Mesendoderm (in vitro differentiated cells): ENCODE results near the gene MID1.

Source experiments
- DNase-seq: peaks from one replicate; pipeline ENCODE4 v3.0.0; 2013
- H2AK5ac ChIP-seq: 2 replicates; pipeline ENCODE4 v1.6.1; 2013; ENCODE audit warnings: low read length, inconsistent platforms
- H2BK120ac ChIP-seq: 2 replicates; pipeline ENCODE4 v1.6.1; 2013; ENCODE audit warnings: low read depth, mild to moderate bottlenecking, low read length, moderate library complexity, mixed read lengths
- H2BK15ac ChIP-seq: replicated peaks from 2 replicates; pipeline ENCODE4 v1.6.1; 2013; ENCODE audit warnings: low read depth, mild to moderate bottlenecking, moderate library complexity
- H2BK5ac ChIP-seq: 2 replicates; pipeline ENCODE4 v1.6.1; 2013; ENCODE audit warnings: low read length, inconsistent platforms
- H3K18ac ChIP-seq: 2 replicates; pipeline ENCODE4 v1.6.1; 2013; ENCODE audit warnings: mild to moderate bottlenecking, low read length, mixed read lengths
- H3K23ac ChIP-seq: one replicate; pipeline ENCODE4 v1.6.1; 2013; ENCODE audit warnings: low read length
- H3K27ac ChIP-seq: 2 replicates; pipeline ENCODE4 v1.5.1; 2013; ENCODE audit warnings: low read depth, mild to moderate bottlenecking, inconsistent platforms, low read length, moderate library complexity
- H3K27me3 ChIP-seq: 2 replicates; pipeline ENCODE4 v1.6.1; 2013; ENCODE audit warnings: low read length, control low read depth, mild to moderate bottlenecking, inconsistent platforms; ENCODE audit not compliant: insufficient read depth, poor library complexity
- H3K36me3 ChIP-seq: 2 replicates; pipeline ENCODE4 v1.6.1; 2013; ENCODE audit warnings: low read length, inconsistent platforms; ENCODE audit not compliant: control insufficient read depth, insufficient read depth
- H3K4ac ChIP-seq: one replicate; pipeline ENCODE4 v1.6.1; 2013; ENCODE audit warnings: low read depth, mild to moderate bottlenecking, low read length, moderate library complexity
- H3K4me1 ChIP-seq: 2 replicates; pipeline ENCODE4 v1.6.1; 2013; ENCODE audit warnings: low read depth, low read length, inconsistent platforms; ENCODE audit not compliant: control insufficient read depth
- H3K4me2 ChIP-seq: 2 replicates; pipeline ENCODE4 v1.6.1; 2013; ENCODE audit warnings: low read length
- H3K4me3 ChIP-seq: 2 replicates; pipeline ENCODE4 v1.5.1; 2013; ENCODE audit warnings: mild to moderate bottlenecking, low read length
- H3K56ac ChIP-seq: one replicate; pipeline ENCODE4 v1.6.1; 2013; ENCODE audit warnings: low read length
- H3K79me1 ChIP-seq: 2 replicates; pipeline ENCODE4 v1.6.1; 2013; ENCODE audit warnings: low read length, inconsistent platforms
- H3K79me2 ChIP-seq: 2 replicates; pipeline ENCODE4 v1.6.1; 2013; ENCODE audit warnings: mild to moderate bottlenecking, low read length; ENCODE audit not compliant: control insufficient read depth, insufficient read depth
- H3K9ac ChIP-seq: 2 replicates; pipeline ENCODE4 v1.6.1; 2013; ENCODE audit warnings: low read length, inconsistent platforms
- H4K5ac ChIP-seq: one replicate; pipeline ENCODE4 v1.6.1; 2013; ENCODE audit warnings: low read length
- H4K8ac ChIP-seq: one replicate; pipeline ENCODE4 v1.6.1; 2013; ENCODE audit warnings: low read depth, mild to moderate bottlenecking, control low read depth, low read length, moderate library complexity
- WGBS: extraction: QIAGEN DNeasy Blood & Tissue Kit; methylation state at CpG from one replicate; pipeline ENCODE4 v1.1.7; 2013; ENCODE audit warnings: low lambda C conversion rate, missing lambda C conversion rate; ENCODE audit not compliant: insufficient coverage; ENCODE audit errors: extremely low coverage; 5-methylcytosine and 5-hydroxymethylcytosine counted together

MID1 gene

GRCh38 chrX:10636337-10636736, 16.0 kb upstream of the MID1 start:
- no peak overlapping the region for H4K8ac ChIP-seq
- WGBS, result no CpG with 5 or more reads among the region's 3 CpGs
- no peaks in the 10 kb centered on the region for H3K79me1 ChIP-seq
- no peak overlapping the region for H4K5ac ChIP-seq
- H2BK15ac ChIP-seq, result no peak overlapping the region
- no peak overlapping the region for H3K23ac ChIP-seq
- no peak overlapping the region for H2BK120ac ChIP-seq
- H3K9ac ChIP-seq, result no peak overlapping the region
- no peak overlapping the region for H3K4me2 ChIP-seq
- no peaks in the 10 kb centered on the region for H3K79me2 ChIP-seq
- H3K4ac ChIP-seq, result no peak overlapping the region
- peak; percentile 71 for DNase-seq
- H3K27ac ChIP-seq, result no peak overlapping the region
- no peaks in the 10 kb centered on the region for H3K4me1 ChIP-seq
- no peak overlapping the region for H2BK5ac ChIP-seq
- H2AK5ac ChIP-seq, result no peak overlapping the region
- H3K4me3 ChIP-seq, result no peak overlapping the region
- H3K18ac ChIP-seq, result no peak overlapping the region
- no peaks in the 10 kb centered on the region for H3K36me3 ChIP-seq
- H3K56ac ChIP-seq, result no peak overlapping the region
- H3K27me3 ChIP-seq, result no peaks in the 10 kb centered on the region

GRCh38 chrX:10634392-10635161, 14.2 kb upstream of the MID1 start:
- Histone ChIP-seq H3K36me3 (no peaks in the 10 kb centered on the region), H2AK5ac (no peak overlapping the region), H3K9ac (no peak overlapping the region), H3K56ac (no peak overlapping the region), H3K27ac (no peak overlapping the region), H3K18ac (no peak overlapping the region), H3K4ac (no peak overlapping the region), H3K27me3 (no peaks in the 10 kb centered on the region), H3K4me1 (no peaks in the 10 kb centered on the region), H3K79me2 (no peaks in the 10 kb centered on the region), H3K4me2 (no peak overlapping the region), H4K5ac (no peak overlapping the region), H3K4me3 (no peak overlapping the region), H2BK120ac (no peak overlapping the region), H3K79me1 (no peaks in the 10 kb centered on the region), H4K8ac (no peak overlapping the region), H2BK15ac (no peak overlapping the region), H2BK5ac (no peak overlapping the region), H3K23ac (no peak overlapping the region)
- WGBS, result no CpG with 5 or more reads among the region's 15 CpGs
- peak; percentile 35 for DNase-seq

GRCh38 chrX:10633722-10634121, 13.3 kb upstream of the MID1 start:
- Histone ChIP-seq H2BK15ac (no peak overlapping the region), H3K9ac (no peak overlapping the region), H3K36me3 (no peaks in the 10 kb centered on the region), H2BK5ac (no peak overlapping the region), H3K18ac (no peak overlapping the region), H4K5ac (no peak overlapping the region), H3K79me2 (no peaks in the 10 kb centered on the region), H3K79me1 (no peaks in the 10 kb centered on the region), H2BK120ac (no peak overlapping the region), H3K4ac (no peak overlapping the region), H3K56ac (no peak overlapping the region), H3K4me3 (no peak overlapping the region), H3K23ac (no peak overlapping the region), H2AK5ac (no peak overlapping the region), H3K27me3 (no peaks in the 10 kb centered on the region), H3K4me1 (no peaks in the 10 kb centered on the region), H3K4me2 (no peak overlapping the region), H4K8ac (no peak overlapping the region), H3K27ac (no peak overlapping the region)
- peak; percentile 64 for DNase-seq
- WGBS, result no CpG with 5 or more reads among the region's 2 CpGs

DNA sequence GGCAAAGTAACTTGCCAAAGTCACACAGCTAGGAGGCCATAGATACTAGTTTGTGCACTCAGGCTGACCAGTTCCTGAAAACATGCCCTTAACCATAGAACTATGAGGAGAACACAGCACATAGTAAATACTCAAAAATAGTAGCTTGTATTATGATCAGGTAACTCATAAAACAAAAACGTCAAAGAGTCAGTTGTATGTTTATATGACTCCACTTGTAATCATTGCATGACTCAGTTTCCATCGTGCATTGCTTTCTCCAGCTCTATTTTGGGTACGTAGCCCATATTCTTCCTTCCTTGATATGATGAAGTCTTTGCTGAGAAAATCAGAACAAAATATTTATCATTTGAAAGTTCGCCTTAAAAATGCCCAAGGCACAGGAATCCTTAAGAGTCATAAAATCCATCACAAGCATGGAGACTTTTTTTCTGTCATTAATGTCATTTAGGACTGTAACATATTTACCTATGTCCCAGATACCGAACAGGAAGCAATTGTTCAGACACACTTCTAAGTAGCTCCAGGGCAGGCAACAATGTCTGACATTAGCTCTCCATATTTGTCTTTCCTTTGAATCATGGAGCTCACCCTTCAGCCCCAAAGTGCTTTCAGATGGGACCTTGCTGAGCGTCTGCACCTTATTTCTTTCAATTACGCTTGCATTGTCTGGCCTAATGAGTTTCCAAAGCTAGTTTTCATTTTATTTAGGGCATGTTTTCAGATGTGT, 11.2 kb upstream of the MID1 start:
- Histone ChIP-seq H3K4ac (no peak overlapping the region), H2BK120ac (no peak overlapping the region), H4K8ac (no peak overlapping the region), H3K4me2 (no peak overlapping the region), H3K4me1 (no peaks in the 10 kb centered on the region), H3K36me3 (no peaks in the 10 kb centered on the region), H3K4me3 (no peak overlapping the region), H3K56ac (no peak overlapping the region), H3K79me2 (no peaks in the 10 kb centered on the region), H2BK5ac (no peak overlapping the region), H2BK15ac (no peak overlapping the region), H3K27me3 (no peaks in the 10 kb centered on the region), H2AK5ac (no peak overlapping the region), H3K79me1 (no peaks in the 10 kb centered on the region), H3K23ac (no peak overlapping the region), H3K27ac (no peak overlapping the region), H4K5ac (no peak overlapping the region), H3K18ac (no peak overlapping the region), H3K9ac (no peak overlapping the region)
- DNase-seq, result no peak
- no CpG with 5 or more reads among the region's 7 CpGs for WGBS

GRCh38 chrX:10630320-10630719, 9.9 kb upstream of the MID1 start:
- Histone ChIP-seq H3K79me2 (no peaks in the 10 kb centered on the region), H3K9ac (no peak overlapping the region), H3K79me1 (no peaks in the 10 kb centered on the region), H3K36me3 (no peaks in the 10 kb centered on the region), H3K4me3 (no peak overlapping the region), H4K5ac (no peak overlapping the region), H3K27me3 (no peaks in the 10 kb centered on the region), H3K4me2 (no peak overlapping the region), H3K18ac (no peak overlapping the region), H2BK120ac (no peak overlapping the region), H3K23ac (no peak overlapping the region), H3K27ac (no peak overlapping the region), H2BK5ac (no peak overlapping the region), H3K4ac (no peak overlapping the region), H3K56ac (no peak overlapping the region), H2BK15ac (no peak overlapping the region), H2AK5ac (no peak overlapping the region), H4K8ac (no peak overlapping the region), H3K4me1 (no peaks in the 10 kb centered on the region)
- no CpG with 5 or more reads among the region's 4 CpGs for WGBS
- no peak for DNase-seq
